Subcutaneous abdominal adipose tissue (tissue), 5 donors: Measurements from ENCODE around the gene ACOT12.

Experiments
- H3K27ac ChIP-seq: one replicate; pipeline ENCODE4 v1.7.0; 2013; ENCODE audit warnings: low read depth, mild to moderate bottlenecking, inconsistent platforms, low read length, moderate library complexity
- H3K27me3 ChIP-seq, 5 donors: one replicate each; pipeline ENCODE4 v1.7.0; 2013; ENCODE audit warnings: low read length in 5 of 5, inconsistent platforms in 1 of 5; ENCODE audit not compliant: control insufficient read depth in 5 of 5, insufficient read depth in 4 of 5
- H3K36me3 ChIP-seq, 5 donors: one replicate each; pipeline ENCODE4 v1.7.0; 2013; ENCODE audit warnings: low read length in 5 of 5; ENCODE audit not compliant: control insufficient read depth in 5 of 5, insufficient read depth in 5 of 5
- H3K4me1 ChIP-seq, 5 donors: one replicate each; pipeline ENCODE4 v1.7.0; 2013; ENCODE audit warnings: low read length in 5 of 5, mild to moderate bottlenecking in 3 of 5, moderate library complexity in 1 of 5; ENCODE audit not compliant: control insufficient read depth in 5 of 5, insufficient read depth in 5 of 5
- H3K4me3 ChIP-seq, 5 donors: one replicate each; pipeline ENCODE4 v1.7.0; 2013; ENCODE audit warnings: low read length in 5 of 5, low read depth in 1 of 5
- H3K9ac ChIP-seq, 5 donors: one replicate each; pipeline ENCODE4 v1.7.0; 2013; ENCODE audit warnings: low read length in 5 of 5, mild to moderate bottlenecking in 4 of 5, moderate library complexity in 3 of 5
- H3K9me3 ChIP-seq, 5 donors: one replicate each; pipeline ENCODE4 v1.7.0; 2013; ENCODE audit warnings: low read length in 5 of 5; ENCODE audit not compliant: control insufficient read depth in 5 of 5
- donor health status: healthy.
- donor health status: healthy.
- donor health status: healthy.
- donor health status: healthy.
- donor health status: healthy.

Gene ACOT12

GRCh38 chr5:81317536-81317935, 76.4 kb downstream of the ACOT12 start:
- H3K4me1 ChIP-seq, result no peaks in the 10 kb centered on the region
- H3K27me3 ChIP-seq, result no peaks in the 10 kb centered on the region
- H3K27ac ChIP-seq, result no peak overlapping the region
- no peaks in the 10 kb centered on the region for H3K9me3 ChIP-seq
- no peak overlapping the region for H3K9ac ChIP-seq
- H3K4me3 ChIP-seq, result no peak overlapping the region
- H3K36me3 ChIP-seq, result peaks cover 9 to 19% (median 15%) of the 10 kb centered on the region in 5 donors

GRCh38 chr5:81316571-81316970, 77.4 kb downstream of the ACOT12 start:
- no peaks in the 10 kb centered on the region for H3K27me3 ChIP-seq
- H3K27ac ChIP-seq, result no peak overlapping the region
- no peak overlapping the region for H3K4me3 ChIP-seq
- H3K9ac ChIP-seq, result no peak overlapping the region
- H3K9me3 ChIP-seq, result no peaks in the 10 kb centered on the region
- no peaks in the 10 kb centered on the region for H3K4me1 ChIP-seq
- peaks cover 19 to 29% (median 24%) of the 10 kb centered on the region in 5 donors for H3K36me3 ChIP-seq

- no peaks in the 10 kb centered on the region for H3K27me3 ChIP-seq
- no peak overlapping the region for H3K27ac ChIP-seq
- no peaks in the 10 kb centered on the region for H3K4me1 ChIP-seq
- H3K4me3 ChIP-seq, result no peak overlapping the region
- H3K9ac ChIP-seq, result no peak overlapping the region
- no peaks in the 10 kb centered on the region for H3K9me3 ChIP-seq
- H3K36me3 ChIP-seq, result peaks cover 23 to 36% (median 32%) of the 10 kb centered on the region in 5 donors
Measured at GRCh38 chr5:81315830-81316229, 78.1 kb downstream of the ACOT12 start.

- Histone ChIP-seq H3K36me3 (peaks cover 26 to 40% (median 35%) of the 10 kb centered on the region in 5 donors), H3K4me1 (no peaks in the 10 kb centered on the region), H3K27ac (no peak overlapping the region), H3K4me3 (no peak overlapping the region), H3K27me3 (no peaks in the 10 kb centered on the region), H3K9me3 (no peaks in the 10 kb centered on the region), H3K9ac (no peak overlapping the region)
Measured at GRCh38 chr5:81315336-81315735, 78.6 kb downstream of the ACOT12 start.

- H3K27ac ChIP-seq, result no peak overlapping the region
- H3K36me3 ChIP-seq, result peaks cover 26 to 40% (median 36%) of the 10 kb centered on the region in 5 donors
- no peak overlapping the region for H3K4me3 ChIP-seq
Measured at GRCh38 chr5:81314581-81314980, 79.4 kb downstream of the ACOT12 start.

GRCh38 chr5:81313686-81314085, 80.2 kb downstream of the ACOT12 start:
- no peak overlapping the region for H3K4me3 ChIP-seq
- no peak overlapping the region for H3K9ac ChIP-seq
- H3K36me3 ChIP-seq, result peaks cover 26 to 45% (median 42%) of the 10 kb centered on the region in 5 donors
- H3K4me1 ChIP-seq, result no peaks in the 10 kb centered on the region
- no peaks in the 10 kb centered on the region for H3K27me3 ChIP-seq
- H3K9me3 ChIP-seq, result no peaks in the 10 kb centered on the region
- H3K27ac ChIP-seq, result no peak overlapping the region

More at GRCh38 chr5:81314581-81314980, 79.4 kb downstream of the ACOT12 start:
- Histone ChIP-seq H3K27me3 (no peaks in the 10 kb centered on the region), H3K9me3 (no peaks in the 10 kb centered on the region), H3K9ac (no peak overlapping the region), H3K4me1 (no peaks in the 10 kb centered on the region)

GRCh38 chr5:81313278-81313677, 80.7 kb downstream of the ACOT12 start:
- H3K9ac ChIP-seq, result no peak overlapping the region
- no peaks in the 10 kb centered on the region for H3K9me3 ChIP-seq
- H3K4me1 ChIP-seq, result no peaks in the 10 kb centered on the region
- no peak overlapping the region for H3K27ac ChIP-seq
- H3K27me3 ChIP-seq, result no peaks in the 10 kb centered on the region
- H3K36me3 ChIP-seq, result peaks cover 26 to 45% (median 42%) of the 10 kb centered on the region in 5 donors
- H3K4me3 ChIP-seq, result no peak overlapping the region

GRCh38 chr5:81310402-81311063, 83.4 kb downstream of the ACOT12 start:
- no peaks in the 10 kb centered on the region for H3K4me1 ChIP-seq
- H3K27me3 ChIP-seq, result no peaks in the 10 kb centered on the region
- no peak overlapping the region for H3K4me3 ChIP-seq
- no peak overlapping the region for H3K27ac ChIP-seq
- no peaks in the 10 kb centered on the region for H3K9me3 ChIP-seq
- H3K9ac ChIP-seq, result no peak overlapping the region
- H3K36me3 ChIP-seq, result peaks cover 26 to 46% (median 42%) of the 10 kb centered on the region in 5 donors

- H3K4me1 ChIP-seq, result no peaks in the 10 kb centered on the region
- no peak overlapping the region for H3K4me3 ChIP-seq
- no peak overlapping the region for H3K9ac ChIP-seq
- H3K27me3 ChIP-seq, result no peaks in the 10 kb centered on the region
- peaks cover 33 to 52% (median 41%) of the 10 kb centered on the region in 5 donors for H3K36me3 ChIP-seq
- H3K9me3 ChIP-seq, result no peaks in the 10 kb centered on the region
- no peak overlapping the region for H3K27ac ChIP-seq
Measured at GRCh38 chr5:81308836-81309235, 85.1 kb downstream of the ACOT12 start.

GRCh38 chr5:81305785-81306184, 88.1 kb downstream of the ACOT12 start:
- peaks cover 0 to 16% (median 14%) of the 10 kb centered on the region in 5 donors for H3K4me1 ChIP-seq
- no peak overlapping the region for H3K27ac ChIP-seq
- no peak overlapping the region for H3K9ac ChIP-seq
- H3K4me3 ChIP-seq, result no peak overlapping the region
- H3K36me3 ChIP-seq, result peaks cover 8 to 22% (median 14%) of the 10 kb centered on the region in 5 donors
- H3K27me3 ChIP-seq, result no peaks in the 10 kb centered on the region
- no peaks in the 10 kb centered on the region for H3K9me3 ChIP-seq
